SIG-M5 (cell line): ENCODE data around the gene FEM1A.
"Not testable (repeated sequence)": the region's sequence is repeated elsewhere in the genome, so short reads cannot be mapped to it uniquely, and the experiment has no call there.

Experiments used
- DNase-seq: peaks from one replicate; lab custom pipeline; 2025; lab: John Stamatoyannopoulos, UW

The FEM1A gene

GRCh38 chr19:4775627-4776152 lies 15.8 kb upstream of the FEM1A start:
- no peak for DNase-seq

GRCh38 chr19:4776436-4777211 lies 14.9 kb upstream of the FEM1A start:
- DNase-seq: no peak

GRCh38 chr19:4778124-4778523 lies 13.4 kb upstream of the FEM1A start:
- DNase-seq: not testable (repeated sequence)

- DNase-seq: no peak
These were observed 10.7 kb upstream of the FEM1A start for GRCh38 chr19:4780860-4781259.

GRCh38 chr19:4781801-4782200 lies 9.7 kb upstream of the FEM1A start:
- DNase-seq: no peak

- DNase-seq: not testable (repeated sequence)
These were observed 5.0 kb upstream of the FEM1A start for GRCh38 chr19:4786412-4787016.

- not testable (repeated sequence) for DNase-seq
These were observed 708 bp downstream of the FEM1A start for GRCh38 chr19:4792019-4792865.

GRCh38 chr19:4792866-4793195 lies 1.3 kb downstream of the FEM1A start:
- not testable (repeated sequence) for DNase-seq

GRCh38 chr19:4793278-4793677 lies 1.7 kb downstream of the FEM1A start:
- not testable (repeated sequence) for DNase-seq

GRCh38 chr19:4794971-4795370 lies 3.4 kb downstream of the FEM1A start:
- no peak for DNase-seq

- DNase-seq: no peak
These were observed 3.9 kb downstream of the FEM1A start for GRCh38 chr19:4795400-4795799.

- no peak for DNase-seq
These were observed 9.1 kb downstream of the FEM1A start for GRCh38 chr19:4800591-4801081.

- no peak for DNase-seq
These were observed 9.6 kb downstream of the FEM1A start for GRCh38 chr19:4801085-4801619.

GRCh38 chr19:4802711-4803110 lies 11.2 kb downstream of the FEM1A start:
- no peak for DNase-seq

GRCh38 chr19:4803736-4804695 lies 12.5 kb downstream of the FEM1A start:
- DNase-seq: no peak

GRCh38 chr19:4805140-4805539 lies 13.6 kb downstream of the FEM1A start:
- not testable (repeated sequence) for DNase-seq

GRCh38 chr19:4806384-4806783 lies 14.8 kb downstream of the FEM1A start:
- no peak for DNase-seq

- DNase-seq: no peak
These were observed 15.7 kb downstream of the FEM1A start for GRCh38 chr19:4807188-4807587.

- no peak for DNase-seq
These were observed 20.0 kb downstream of the FEM1A start for GRCh38 chr19:4811328-4812131.
